Fibroblast of gingiva (primary cell): ENCODE results near the gene CDH13.

Experiments
- DNase-seq: peaks from one replicate; pipeline ENCODE4 v3.0.0-alpha.2; 2011; ENCODE audit warnings: low read depth

Gene CDH13

GRCh38 chr16:83307594-83307992, 680.8 kb downstream of the CDH13 start:
- no peak for DNase-seq

- no peak for DNase-seq
These were observed 681.6 kb downstream of the CDH13 start for GRCh38 chr16:83308414-83308813.

GRCh38 chr16:83310816-83311215, 684.0 kb downstream of the CDH13 start:
- DNase-seq, result no peak

DNA sequence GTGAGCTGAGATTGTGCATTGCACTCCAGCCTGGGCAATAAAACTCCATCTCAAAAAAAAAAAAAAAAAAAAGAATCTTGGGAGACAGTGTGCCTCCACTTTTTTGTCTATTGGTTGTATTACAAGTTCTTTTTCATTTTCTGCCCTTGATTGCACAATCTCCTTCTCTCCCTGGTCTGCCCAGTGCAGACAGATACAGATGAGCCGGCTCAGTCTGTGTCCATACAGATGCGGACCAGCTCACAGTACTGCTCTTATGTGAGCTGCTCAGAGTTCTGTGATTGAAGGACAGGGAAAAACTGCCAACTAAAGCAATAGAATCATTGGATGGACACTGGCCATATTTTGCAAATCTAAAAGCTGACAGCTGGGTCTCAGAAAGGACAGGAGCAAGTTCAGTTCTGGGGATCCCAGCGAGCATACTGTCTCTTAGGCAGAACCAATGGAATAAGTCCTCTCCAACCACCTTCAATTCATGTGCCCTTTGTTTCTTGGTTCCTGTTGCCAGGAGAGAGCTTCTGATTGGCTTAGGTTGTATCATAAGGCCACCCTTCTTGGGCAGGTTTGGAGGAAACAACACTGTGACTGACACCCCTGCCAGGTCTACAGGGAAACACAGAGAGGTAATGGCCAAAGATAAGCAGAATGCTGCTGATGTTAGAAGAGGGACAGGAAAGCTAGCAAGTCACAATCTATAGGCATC, 685.4 kb downstream of the CDH13 start:
- DNase-seq, result no peak

DNA sequence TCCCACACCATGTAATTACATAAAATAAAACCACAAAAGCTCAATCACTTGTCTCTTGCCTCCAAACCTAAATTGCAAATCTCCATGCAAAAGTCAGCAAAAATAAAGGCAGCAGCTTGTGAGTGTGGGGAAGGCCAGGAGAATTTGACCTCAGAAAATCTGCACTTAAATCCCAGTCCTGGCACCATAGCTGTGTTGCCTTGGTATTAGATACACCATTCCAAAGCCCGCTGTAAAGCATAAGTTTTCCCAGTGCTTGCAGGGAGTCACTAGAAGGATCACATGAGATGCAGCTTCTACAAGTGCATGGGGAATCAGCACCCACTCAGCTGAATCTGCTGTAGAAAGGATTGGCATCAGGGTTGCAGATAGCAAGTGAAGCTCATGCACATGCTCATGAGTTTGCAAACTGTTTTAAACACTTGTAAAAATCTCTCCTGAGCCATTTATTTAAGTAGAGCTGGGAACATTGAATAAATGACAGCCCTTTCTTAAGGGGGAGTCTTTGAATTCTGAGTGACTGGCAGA, 686.0 kb downstream of the CDH13 start:
- DNase-seq, result no peak

DNA sequence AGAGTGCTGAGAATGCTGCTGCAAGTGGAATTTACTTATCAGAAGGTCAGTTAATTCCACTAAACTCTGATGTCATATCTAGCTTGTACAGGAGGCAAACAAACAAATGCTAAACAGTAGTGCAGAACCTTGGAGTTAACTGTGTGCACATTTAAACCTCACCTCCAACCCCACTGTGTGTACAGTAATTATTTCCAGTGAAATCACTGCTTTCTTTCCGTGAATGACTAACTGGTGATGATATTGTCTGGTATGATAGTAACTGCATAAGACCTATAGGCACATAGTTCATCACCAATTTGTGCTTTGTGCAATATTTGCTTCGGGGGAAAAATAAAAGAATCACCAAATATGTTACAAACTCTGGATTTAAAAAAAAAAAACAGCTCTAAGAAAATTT, 688.5 kb downstream of the CDH13 start:
- DNase-seq, result no peak

- DNase-seq, result no peak
These were observed 689.7 kb downstream of the CDH13 start for GRCh38 chr16:83316458-83316857.

DNA sequence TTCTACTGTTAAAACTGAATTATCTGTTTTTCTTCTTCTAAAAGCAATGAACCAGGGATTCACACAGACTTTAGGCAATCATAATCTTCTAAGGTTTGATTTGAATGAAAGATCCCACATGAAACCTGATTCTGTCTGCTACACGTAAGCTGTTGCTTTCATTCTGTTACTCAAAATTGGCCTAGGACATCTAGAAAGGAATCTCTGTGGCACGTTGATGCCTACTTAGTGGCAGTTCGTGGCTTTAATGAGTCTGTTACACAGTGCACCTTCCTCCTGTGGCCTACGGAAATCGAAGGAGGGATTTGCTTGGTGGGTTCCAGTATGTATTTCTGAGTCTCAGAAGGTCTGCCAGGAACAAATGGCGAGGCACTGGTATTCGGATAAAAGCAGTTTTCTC, 691.6 kb downstream of the CDH13 start:
- DNase-seq, result no peak

DNA sequence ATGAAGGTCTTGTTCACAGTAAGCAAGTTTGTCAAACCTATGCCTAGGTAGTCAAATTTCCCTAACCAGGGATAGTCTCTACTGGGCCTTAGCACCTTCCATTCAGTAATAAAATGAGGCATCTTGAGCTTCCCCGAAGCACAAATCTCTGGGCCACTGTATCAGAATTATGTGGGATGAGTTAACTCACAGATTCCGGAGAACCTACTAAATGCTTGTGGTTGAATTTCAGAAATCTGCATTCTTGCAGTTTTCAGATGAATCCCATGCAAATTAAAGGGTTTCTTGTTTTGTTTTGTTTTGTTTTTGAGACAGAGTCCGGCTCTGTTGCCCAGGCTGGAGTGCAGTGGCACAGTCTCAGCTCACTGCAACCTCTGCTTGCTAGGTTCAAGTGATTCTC, 702.2 kb downstream of the CDH13 start:
- no peak for DNase-seq

GRCh38 chr16:83329441-83329840, 702.7 kb downstream of the CDH13 start:
- peak; percentile 8 for DNase-seq

DNA sequence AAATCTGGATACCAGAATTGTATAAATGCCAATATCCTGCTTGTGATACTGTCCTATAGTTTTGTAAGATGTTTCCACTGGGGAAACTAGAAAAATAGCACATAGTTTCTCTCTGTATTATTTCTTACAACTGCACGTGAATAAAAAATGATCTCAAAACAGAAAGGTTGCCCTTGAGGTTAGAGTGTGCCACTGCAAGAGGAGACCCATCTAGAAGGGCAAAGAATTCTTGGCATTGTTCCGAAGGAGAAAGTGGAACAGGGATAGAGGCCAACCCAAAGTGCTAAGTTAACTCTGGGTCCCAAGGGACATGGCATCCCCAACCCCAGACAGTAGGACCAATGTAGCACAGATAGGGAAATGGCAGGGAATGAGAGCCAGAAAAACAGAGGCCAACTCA, 703.5 kb downstream of the CDH13 start:
- DNase-seq, result no peak

- no peak for DNase-seq
These were observed 708.3 kb downstream of the CDH13 start for GRCh38 chr16:83335076-83335475.

GRCh38 chr16:83336603-83337002, 709.8 kb downstream of the CDH13 start:
- peak; percentile 81 for DNase-seq

GRCh38 chr16:83338138-83338537, 711.4 kb downstream of the CDH13 start:
- DNase-seq, result no peak

GRCh38 chr16:83338941-83339340, 712.2 kb downstream of the CDH13 start:
- no peak for DNase-seq

DNA sequence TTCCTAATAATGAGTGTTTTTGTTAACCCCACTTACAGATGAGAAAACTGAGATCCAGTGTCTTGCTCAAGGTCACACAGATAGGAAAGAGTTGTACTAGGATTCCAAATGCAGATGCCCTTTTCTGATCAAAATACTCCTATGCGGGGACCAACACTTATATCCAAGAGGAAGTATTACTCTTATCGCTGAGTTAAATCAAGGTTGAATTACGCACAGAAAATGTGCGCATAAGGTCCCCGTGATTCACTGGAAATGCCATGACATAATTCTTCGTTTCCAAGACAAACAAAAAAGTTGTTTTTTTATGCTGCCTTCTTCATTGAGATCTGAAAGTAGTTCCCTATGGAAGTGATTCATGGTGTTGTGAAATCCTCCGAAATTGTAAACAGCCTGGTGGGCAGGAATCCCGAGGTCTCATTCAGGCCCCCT, 717.2 kb downstream of the CDH13 start:
- DNase-seq, result peak; percentile 88

DNA sequence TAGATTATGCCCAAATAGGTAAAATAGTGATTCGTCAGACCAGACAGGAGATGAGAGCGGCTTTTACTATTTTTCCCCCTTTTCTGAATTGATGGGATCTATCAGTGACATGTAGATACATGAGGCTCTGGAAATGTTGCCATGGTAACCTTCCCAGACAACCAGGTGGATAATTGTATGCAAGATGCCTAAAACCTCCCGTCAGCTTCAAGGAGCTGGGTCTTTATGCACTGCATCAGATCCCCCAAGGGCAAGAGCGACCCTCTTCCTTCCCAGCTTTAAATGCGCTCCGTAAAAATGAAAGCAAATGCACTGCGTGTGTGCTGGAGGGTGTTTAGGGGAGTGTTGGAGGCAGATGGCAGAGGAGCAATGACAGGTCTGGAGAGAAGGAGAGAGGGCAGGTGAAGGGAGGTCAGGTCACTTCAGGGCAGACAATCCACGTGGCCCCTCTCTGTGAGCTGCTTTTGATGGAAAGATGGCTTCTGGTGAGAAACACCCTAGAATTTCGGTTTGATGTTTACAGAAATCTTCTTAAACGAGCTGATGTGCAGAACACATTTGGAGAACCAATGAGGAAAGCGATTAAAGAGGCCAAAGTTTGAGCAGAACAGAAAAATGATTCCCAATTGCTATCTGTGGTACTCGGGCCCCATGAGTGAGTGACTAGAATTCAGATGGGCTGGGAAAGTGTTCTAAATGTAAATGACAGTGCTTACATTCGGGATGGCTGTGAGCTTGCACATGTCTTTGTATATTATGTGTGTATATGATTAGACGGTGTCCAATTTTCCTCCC, 719.3 kb downstream of the CDH13 start:
- DNase-seq, result no peak

- no peak for DNase-seq
These were observed 722.2 kb downstream of the CDH13 start for GRCh38 chr16:83348991-83349390.

GRCh38 chr16:83350481-83350880, 723.7 kb downstream of the CDH13 start:
- no peak for DNase-seq

GRCh38 chr16:83351846-83352245, 725.1 kb downstream of the CDH13 start:
- DNase-seq, result no peak

DNA sequence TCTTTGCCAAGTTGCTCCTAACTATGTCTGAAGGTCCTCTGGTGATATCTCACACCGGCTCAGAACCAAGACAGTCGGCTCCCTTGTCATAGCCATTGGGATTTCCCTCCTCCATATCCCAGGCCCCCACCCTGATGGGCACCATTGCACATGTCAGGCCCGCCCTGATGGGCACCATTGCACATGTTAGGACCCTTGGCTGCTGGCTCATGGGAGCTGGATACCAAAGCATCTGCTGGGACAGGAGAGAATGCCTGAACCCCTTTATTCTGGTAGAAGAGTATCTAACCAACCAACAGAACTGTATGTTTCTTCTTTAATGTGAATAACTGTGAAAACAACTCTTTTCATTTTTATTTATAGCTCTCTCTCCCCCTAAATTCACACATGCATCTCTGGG, 726.5 kb downstream of the CDH13 start:
- no peak for DNase-seq

- no peak for DNase-seq
These were observed 727.2 kb downstream of the CDH13 start for GRCh38 chr16:83354015-83354414.

GRCh38 chr16:83355570-83356218, 728.9 kb downstream of the CDH13 start:
- DNase-seq, result no peak
